Uterus (tissue), 2 donors: Measurements from ENCODE around the gene HIVEP3.

ENCODE experiments used
- CTCF ChIP-seq, 4 experiments: fragments of 200-600 bp in 2 of 4; fragments of 450-650 bp in 2 of 4; sonication (generic) in 2 of 4; IDR thresholded peaks; one replicate each; pipeline ENCODE4 v1.5.1; 2016 to 2019; ENCODE audit warnings: antibody characterized with exemption in 4 of 4, mild to moderate bottlenecking in 2 of 4, moderate library complexity in 1 of 4
- POLR2A ChIP-seq, 2 donors: fragments of 450-650 bp; IDR thresholded peaks; one replicate each; pipeline ENCODE4 v1.6.1; 2016; ENCODE audit warnings: antibody characterized with exemption in 2 of 2, mild to moderate bottlenecking in 1 of 2, moderate library complexity in 1 of 2

- no peak for TF ChIP-seq CTCF (IDR thresholded peaks at IDR 0.05)
- no peak for TF ChIP-seq POLR2A (IDR thresholded peaks at IDR 0.05)
Observed at GRCh38 chr1:41682845-41683625, 235.7 kb downstream of the HIVEP3 start.
